Measurements from ENCODE around the gene MAOB.
A peak's percentile ranks its signal among the peaks of the same experiment; 100 is the strongest.

The MAOB gene

DNA sequence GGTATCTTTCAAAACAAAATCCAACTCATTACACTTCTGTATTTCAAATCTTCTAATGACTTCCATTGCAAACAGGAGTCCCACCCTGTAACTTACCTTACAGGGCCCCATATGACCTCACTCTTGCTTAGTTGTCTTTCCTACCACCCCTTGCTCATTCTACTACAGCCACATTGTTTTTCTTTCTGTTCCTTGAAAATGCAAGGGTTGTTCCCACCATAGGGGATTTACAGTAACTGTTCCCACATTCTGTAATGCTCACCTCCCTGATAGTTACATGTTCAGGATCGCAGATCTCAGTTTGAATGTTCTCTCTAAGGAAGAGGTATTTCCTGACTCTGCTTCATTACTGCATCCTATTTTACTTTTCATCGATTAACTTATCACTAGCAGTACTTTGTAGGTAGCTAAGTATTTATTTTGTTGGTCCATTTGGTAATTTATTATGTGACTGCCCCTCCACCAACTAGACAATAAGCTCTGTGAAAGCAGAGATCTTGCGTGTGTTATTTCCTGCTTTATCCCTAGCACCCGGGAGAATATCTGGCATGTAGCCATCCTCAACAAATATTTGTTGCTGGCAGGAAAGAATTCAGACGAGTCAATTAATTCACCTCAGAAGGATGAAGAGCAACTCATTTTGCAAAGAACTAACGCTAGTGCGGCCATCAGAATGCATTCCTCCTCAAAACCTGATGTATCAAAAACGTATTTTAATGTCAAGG, 21.4 kb downstream of the MAOB start:
- no peak for DNase-seq

DNA sequence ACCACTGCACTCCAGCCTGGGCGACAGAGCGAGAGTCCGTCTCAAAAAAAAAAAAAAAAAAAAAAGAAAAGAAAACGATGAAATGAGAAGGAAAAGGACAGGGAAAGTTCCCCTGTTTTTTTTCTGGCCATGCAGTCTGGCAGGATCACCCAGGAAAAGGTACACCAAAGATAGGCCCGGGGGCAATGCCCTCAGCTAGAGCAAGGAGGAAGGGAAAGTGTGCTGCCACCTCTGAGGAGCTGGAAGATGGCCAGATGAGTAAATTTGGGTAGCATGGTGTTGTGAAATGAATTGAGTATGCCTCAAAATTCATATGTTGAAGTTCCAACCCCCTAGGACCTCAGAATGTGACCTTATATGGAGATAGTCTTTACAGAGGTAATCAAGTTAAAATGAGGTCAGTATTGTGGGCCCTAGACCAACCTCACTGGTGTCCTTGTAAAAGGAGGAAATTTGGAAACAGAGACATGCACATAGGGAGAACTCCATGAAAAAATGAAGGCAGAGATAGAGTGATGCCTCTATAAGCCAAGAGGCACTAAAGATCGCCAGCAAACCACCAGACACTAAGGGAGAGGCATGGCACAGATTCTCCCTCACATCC, 28.9 kb downstream of the MAOB start:
- DNase-seq = no peak

GRCh38 chrX:43850629-43851028, 31.6 kb downstream of the MAOB start:
- DNase-seq = no peak

DNA sequence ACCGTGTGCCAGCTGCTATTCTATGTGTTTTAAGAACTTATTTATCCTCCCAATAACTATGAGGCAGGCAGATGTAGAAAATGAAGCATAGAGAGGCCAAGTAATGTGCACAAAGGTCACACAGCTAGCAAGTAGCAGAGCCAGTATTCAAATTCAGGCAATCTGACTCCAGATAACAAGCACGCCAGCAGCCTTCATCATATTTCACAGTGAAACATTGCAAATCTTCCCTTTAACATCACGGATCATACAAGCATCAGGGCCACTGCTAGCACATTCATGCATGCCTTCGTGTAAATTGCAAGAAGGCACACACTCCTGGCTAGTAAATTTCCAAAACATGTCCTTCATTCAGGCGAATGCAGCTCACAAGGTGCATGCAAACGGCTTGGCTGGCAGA, 33.1 kb downstream of the MAOB start:
- no peak for DNase-seq

DNA sequence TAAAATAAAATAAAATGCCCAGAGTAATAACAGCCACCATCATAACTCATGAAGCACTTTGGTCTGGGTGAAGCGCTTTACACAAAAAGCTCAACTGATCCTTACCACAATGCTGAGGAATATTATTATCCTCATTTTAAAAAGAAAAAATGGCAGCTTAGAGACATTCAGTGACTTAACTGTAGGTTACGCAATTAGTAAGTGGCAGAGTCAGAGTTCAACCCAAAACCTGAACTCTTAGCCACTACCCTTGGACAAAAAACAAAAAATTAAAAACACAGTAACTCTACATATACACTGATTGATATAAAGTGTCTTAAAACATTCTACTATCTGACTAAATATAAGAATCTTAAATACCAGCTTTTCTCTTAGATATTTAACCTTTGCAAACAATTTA, 34.9 kb downstream of the MAOB start:
- DNase-seq = no peak

- DNase-seq = no peak
These were observed 35.7 kb downstream of the MAOB start for GRCh38 chrX:43846558-43846957.

GRCh38 chrX:43845776-43846175, 36.5 kb downstream of the MAOB start:
- DNase-seq = no peak

GRCh38 chrX:43840265-43840664, 42.0 kb downstream of the MAOB start:
- DNase-seq = no peak

- peak; percentile 13 for DNase-seq
These were observed 45.6 kb downstream of the MAOB start for GRCh38 chrX:43836435-43837184.

DNA sequence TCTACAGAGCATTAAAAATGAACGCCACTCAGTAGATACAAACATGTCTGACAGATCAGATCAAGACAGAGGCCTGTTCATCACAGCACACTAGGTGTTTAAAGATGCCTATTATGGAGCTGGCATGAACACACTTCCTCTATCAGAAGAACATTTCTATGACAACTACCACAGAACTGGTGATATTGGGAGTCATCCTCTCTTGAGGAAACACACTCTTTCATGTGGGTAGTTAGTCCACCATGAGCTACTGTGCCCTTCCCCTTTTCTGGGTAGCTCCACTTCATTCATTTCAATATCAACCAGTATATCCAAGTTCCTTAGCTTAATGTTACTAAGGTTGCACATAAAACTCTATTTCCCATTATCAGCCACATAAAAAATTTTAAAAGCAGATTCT, 46.7 kb downstream of the MAOB start:
- DNase-seq = no peak

GRCh38 chrX:43827791-43828190, 54.5 kb downstream of the MAOB start:
- no peak for DNase-seq

DNA sequence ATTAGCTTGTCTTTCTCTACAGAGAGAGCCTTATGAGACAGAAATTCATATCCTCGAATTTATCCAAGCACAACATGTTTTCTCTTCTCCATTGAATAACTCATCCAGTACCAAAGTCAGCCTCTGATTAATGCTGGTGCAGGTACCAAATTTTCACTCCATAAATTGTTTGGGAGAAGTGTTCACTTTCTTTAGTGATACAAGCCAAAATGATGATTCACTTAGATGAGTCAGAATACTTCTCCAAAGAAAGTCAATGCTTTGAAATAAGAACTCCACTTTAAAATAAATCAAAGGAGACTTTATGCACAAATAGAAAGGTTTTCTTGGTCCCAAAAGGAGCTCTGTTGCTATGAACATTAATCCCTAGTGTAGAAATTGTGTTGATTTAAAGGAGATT, 60.2 kb downstream of the MAOB start:
- no peak for DNase-seq

DNA sequence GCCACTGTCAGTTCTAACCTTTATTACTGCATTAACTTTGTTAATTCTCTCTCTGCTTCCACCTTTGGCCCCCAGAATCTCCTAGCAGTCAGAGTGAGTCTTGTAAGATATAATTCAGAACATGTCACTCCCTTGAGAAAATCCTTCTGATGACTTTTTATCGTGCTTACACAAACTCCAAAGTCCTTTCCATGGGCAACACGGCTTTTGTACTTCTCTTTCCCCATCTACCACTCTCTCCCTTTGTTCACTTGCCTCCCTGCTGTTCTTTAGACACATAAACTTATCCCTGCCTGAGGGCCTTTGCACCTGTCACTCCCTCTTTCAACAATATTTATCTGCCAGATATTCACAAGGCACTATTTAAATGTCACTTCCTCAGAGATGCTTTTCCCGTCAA, 64.8 kb downstream of the MAOB start:
- DNase-seq = no peak

DNA sequence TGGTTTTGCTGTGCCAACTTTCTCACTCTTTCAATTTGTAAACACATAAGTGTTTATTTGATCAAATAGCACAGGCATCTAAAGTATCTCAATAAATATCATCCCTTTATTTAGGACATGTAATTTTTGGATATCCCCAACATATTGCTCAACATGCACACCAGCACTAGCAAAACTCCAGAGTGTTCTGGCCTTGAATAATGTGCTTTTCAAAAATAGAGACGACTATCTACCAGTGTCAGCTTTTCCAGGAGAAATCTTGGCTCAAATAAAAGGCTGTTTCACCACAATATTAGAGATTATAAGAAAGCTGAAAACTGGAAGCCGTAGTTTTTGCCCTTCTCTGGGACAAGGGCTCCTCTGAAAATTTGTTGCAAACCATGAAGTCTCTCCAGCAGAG, 67.0 kb downstream of the MAOB start:
- DNase-seq = no peak

DNA sequence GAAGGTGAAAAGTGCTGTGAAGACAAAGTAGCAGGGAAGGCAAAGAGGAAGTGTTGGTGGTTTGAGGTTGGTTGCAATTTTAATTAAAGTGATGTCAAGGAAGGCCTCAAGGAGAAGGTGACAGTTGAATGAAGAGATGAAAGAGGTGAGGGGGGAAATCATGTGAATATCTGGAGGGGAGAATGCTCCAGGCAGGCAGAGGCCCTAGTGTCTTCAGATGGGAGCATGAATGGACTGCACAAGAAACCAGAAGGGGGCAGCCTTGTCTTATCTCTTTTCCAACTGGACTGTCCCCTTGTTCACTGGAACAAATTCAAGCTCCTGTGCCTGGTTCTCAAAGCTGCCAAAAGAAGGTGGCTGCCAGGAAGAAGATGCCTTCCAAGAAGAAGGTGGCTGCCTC, 68.4 kb downstream of the MAOB start:
- peak; percentile 11 for DNase-seq

DNA sequence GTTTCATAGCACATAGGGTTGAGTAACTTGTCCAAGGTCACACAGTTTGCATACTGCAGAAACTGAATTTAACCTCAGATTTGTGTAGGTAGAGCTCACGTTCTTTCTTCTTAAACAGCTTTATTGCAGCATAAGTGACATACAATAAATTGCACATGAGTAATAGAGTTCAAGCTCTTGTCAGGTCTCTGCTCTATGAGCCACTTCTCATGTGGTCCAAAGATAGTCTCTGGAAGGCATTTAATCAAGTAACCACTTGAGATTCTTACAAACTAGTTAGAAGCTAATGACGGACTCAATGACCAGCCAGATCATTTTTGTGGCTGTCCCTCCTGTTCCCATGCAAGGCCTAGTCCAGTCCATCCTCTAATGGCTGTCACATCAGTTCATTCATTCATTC, 68.9 kb downstream of the MAOB start:
- DNase-seq = no peak

GRCh38 chrX:43809463-43809862, 72.8 kb downstream of the MAOB start:
- no peak for DNase-seq

GRCh38 chrX:43808231-43808630, 74.0 kb downstream of the MAOB start:
- DNase-seq = no peak

- DNase-seq = no peak
These were observed 76.7 kb downstream of the MAOB start for GRCh38 chrX:43805579-43805978.

DNA sequence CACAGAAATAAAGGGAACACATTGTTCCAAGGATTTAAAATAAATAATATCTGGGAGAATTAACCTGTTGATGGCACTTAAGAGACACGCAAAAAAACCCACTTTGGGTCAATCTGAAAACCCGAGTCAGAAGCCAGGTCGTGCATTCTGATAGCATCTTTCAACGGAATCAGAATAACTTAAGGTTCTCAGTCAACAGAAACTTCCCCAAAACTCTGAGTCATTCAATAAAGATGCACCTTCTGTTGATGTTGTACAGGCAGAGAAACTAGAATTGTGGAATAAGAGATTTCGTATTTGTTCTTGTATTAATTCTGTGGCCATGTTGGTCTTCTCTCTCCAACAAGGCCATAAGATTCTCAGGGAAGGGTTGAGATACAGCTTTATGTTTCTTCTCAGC, 78.2 kb downstream of the MAOB start:
- no peak for DNase-seq

DNA sequence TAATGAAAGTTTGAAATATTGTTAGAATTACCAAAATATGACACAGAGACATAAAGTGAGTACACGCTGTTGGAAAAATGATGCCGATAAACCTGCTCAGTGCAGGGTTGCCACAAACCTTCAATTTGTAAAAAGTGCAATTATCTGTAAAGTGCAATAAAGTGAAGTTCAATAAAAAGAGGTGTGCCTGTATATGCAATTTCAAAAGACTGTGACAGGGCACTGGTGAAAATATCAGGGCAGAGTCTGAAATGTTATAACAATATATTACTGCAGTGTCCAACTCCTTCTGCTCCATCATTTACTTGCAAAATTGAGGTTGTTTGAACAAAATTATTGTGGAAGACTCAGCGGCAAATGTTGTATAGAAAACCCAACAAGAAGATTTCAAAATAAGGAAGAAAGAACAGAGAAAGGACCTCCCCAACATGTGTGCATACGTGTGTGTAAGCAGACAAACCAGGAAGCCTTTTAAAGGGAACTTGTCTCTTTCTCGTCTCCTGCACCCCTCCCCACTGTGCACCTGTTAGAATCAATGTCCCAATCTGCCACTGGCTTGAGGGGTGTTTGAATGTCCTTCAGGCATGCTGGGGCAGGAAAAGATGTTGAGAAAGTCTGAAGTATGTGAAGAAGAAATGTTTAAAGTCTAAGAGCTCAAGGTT, 96.2 kb downstream of the MAOB start:
- DNase-seq = no peak

DNA sequence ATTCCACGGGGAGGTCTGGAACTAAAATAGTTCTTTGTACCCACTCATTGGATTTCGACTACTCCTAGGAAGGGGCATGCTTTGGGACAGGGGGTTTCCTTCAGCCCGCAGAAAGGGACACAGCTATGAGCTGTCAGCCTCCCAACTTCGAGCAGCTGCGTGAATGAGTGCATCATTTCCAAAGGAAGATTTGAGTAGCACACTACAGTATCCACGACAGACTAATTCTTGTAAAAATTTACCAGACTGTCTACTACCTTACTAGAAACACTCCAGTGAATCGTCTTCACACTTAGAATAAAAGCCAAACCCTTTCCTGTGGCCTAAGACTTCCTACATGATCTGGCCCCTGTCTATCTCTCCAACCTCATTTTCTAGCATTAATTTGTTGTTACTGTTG, 124.2 kb downstream of the MAOB start:
- DNase-seq = no peak

- no peak for DNase-seq
These were observed 126.2 kb downstream of the MAOB start for GRCh38 chrX:43756076-43756475.

GRCh38 chrX:43753637-43754036, 128.6 kb downstream of the MAOB start:
- DNase-seq = no peak

All from activated CD4-positive, alpha-beta T cell treated with anti-CD3 and anti-CD28 coated beads, Interleukin-2, amount 50 U/mL, for 16 hours (primary cell).